ENCODE data around the gene IFRD2.
A peak's percentile ranks its signal among the peaks of the same experiment; 100 is the strongest.
"Not testable (repeated sequence)": the region's sequence is repeated elsewhere in the genome, so short reads cannot be mapped to it uniquely, and the experiment has no call there.

IFRD2 gene

DNA sequence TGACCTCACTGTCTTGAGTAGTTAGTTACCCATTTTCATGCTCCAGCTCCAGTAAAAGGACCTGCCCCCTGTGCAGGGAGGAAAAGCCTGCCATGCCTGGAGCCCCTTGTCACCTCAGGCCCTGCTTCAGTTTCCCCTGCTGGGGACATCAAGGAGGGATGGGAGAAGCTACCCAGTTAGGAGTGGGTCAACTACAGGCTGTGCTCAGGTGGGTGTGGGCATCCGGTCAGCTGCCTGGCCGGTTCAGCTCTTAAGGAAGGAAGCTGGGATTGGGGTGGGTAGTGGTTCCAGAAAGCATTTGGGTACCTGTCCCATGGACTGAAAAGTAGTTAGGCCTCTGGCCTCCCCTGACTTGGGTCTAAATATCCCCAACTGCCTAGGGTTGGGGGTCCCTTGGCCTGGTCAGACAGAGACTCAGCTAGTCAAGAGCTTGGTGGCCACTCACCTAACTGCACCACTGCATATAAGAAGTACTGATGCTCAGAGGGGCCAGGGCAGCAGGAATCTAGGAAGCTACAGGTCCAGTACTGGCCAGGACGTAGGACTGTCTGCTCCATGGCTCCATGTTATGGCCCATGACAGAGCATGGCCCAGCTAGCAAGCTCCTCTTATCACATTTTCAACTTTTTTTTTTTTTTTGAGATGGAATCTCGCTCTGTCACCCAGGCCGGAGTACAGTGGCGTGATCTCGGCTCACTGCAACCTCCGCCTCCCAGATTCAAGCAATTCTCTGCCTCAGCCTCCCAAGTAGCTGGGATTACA lies 12.8 kb downstream of the IFRD2 start:
- no peak for DNase-seq

DNA sequence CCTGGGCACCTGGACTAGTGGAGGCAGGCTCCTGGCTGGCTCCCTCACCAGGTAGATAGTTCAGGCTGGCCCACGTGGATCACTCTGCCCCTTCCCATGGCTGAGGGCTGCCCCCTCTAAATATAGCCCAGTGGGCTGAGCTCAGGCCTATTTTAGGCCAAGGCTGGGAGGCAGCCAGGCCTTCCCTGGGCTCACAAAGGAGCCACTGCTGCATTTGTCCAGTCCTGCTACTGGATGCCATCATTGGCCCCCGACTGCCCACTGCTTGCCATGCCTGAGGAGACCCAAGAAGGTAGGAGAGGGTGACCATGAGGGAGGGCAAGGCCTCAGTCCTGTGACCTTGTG lies 13.4 kb downstream of the IFRD2 start, which contains the start of gene LSMEM2:
Gene LSMEM2 (plus strand): TSS at position 208 of the 345 bp plus-strand sequence. CDS start 27 bp downstream, at position 235.
- DNase-seq, result no peak

DNA sequence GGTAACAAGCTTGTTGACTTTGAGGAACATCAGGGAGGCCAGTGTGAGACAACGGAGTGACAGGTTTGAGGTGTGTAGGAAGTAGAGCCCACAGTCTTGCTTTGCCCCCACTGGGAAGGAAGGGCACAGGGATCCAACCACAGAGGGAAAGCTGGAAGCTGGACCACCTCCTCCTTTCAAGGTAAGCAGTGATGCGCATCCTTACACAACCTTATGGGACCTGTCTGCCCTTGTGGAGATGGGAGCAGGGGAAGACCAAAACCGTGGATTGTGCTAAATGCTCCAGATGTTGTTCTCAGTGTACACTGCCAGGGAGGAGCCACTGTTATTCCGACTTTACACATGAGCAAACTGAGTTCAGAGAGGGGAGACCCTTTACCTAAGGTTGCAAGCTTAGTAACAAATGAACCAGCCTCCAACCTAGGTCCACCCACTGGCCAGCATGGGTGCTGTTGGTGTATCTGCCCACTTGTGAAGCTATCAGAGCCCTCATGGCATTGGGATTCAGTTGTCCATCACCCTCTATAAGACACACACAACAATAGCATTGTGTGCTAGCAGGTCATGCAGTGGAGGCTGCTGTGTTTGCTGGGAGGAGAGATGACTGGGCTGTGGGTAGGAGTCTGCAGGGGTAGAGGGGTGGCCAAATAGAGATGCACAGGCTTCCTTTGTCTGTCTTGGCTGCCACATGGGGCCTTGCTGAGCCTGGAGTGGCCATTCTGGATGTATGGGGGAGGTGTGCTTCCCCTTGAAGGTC lies 13.9 kb downstream of the IFRD2 start:
- no peak for DNase-seq

DNA sequence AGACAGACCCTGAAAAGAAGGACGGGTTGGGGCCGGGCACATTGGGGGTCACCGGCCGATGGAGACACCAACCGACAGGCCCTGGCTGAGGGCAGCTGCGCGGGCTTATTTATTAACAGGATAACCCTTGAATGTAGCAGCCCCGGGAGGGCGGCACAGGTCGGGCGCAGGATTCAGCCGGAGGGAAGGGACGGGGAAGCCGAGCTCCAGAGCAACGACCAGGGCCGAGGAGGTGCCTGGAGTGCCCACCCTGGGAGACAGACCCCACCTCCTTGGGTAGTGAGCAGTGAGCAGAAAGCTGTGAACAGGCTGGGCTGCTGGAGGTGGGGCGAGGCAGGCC lies 15.5 kb downstream of the IFRD2 start:
- DNase-seq, result no peak

DNA sequence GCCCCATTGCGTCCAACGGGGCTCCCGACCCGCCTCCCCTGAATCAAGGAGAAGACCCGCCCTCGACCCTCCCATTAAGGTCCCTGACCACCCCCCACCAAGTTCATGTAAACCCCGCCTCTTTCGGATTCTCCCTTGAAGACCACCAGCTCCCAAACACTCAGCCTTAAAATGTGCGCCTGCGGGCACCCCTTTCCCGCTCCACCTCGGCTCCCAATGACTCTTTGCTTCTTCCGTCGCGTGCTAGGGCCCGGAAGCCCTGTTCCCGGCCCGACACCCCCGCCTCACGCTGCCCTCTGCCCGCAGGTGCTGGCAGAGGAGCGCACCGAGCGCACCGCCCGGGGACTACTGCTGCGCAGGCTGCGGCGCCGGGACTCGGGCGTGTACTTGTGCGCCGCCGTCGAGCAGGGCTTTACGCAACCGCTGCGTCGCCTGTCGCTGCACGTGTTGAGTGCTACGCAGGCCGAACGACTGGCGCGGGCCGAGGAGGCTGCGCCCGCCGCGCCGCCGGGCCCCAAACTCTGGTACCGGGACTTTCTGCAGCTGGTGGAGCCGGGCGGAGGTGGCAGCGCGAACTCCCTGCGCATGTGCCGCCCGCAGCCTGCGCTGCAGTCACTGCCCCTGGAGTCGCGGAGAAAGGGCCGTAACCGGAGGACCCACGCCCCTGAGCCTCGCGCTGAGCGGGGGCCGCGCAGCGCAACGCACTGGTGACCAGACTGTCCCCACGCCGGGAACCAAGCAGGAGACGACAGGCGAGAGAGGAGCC lies 16.1 kb downstream of the IFRD2 start:
- peak; percentile 46 for DNase-seq

DNA sequence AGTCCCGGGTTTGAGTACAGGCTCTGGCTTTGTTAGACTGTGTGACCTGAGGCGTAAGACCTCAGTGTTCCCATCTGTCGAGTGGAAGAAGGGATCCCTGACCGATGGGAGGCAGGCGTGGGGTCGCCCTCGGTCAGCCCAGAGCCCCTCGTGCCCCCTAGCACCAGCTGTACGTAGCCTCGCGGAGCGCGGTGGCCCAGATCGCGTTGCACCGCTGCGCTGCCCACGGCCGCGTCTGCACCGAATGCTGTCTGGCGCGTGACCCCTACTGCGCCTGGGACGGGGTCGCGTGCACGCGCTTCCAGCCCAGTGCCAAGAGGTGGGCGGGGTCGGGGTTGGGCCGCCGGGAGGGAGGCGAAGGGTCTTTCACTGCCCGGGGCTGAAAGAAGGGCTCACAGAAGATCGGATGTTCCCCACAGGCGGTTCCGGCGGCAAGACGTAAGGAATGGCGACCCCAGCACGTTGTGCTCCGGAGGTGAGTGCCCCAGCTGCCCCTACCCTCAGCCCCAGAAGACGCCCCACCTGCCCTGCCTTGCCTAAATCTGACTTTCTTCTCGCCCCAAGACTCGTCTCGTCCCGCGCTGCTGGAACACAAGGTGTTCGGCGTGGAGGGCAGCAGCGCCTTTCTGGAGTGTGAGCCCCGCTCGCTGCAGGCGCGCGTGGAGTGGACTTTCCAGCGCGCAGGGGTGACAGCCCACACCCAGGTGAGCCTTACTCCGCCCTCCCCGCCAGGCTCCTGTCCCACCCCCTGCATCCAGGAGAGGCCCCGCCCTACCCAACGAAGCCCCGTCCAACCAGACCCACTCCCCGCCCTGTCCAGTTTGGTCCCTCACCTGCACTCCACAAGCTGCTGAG lies 16.9 kb downstream of the IFRD2 start:
- no peak for DNase-seq

DNA sequence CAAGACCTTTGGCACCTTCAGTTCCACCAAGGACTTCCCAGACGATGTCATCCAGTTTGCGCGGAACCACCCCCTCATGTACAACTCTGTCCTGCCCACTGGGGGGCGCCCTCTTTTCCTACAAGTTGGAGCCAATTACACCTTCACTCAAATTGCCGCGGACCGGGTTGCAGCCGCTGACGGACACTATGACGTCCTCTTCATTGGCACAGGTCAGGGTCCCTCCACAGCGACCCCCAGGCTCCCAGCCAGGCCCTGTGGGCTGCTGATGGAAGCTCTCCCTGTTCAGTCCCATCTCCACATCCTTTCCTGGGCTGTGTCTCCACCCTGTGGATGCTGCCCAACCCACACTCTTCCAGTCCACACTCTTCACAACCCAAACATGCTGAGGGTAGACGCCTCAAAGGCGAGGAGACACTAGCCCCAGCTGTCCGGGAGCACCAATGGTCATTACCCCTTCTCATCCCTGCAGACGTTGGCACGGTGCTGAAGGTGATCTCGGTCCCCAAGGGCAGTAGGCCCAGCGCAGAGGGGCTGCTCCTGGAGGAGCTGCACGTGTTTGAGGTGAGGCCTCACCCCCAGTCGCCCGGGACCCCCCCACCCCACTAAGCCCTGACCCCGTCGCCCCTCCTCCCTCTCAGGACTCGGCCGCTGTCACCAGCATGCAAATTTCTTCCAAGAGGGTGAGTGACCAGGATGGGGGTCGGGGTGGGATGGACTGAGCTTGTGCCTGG lies 17.7 kb downstream of the IFRD2 start:
- DNase-seq, result peak; percentile 78

DNA sequence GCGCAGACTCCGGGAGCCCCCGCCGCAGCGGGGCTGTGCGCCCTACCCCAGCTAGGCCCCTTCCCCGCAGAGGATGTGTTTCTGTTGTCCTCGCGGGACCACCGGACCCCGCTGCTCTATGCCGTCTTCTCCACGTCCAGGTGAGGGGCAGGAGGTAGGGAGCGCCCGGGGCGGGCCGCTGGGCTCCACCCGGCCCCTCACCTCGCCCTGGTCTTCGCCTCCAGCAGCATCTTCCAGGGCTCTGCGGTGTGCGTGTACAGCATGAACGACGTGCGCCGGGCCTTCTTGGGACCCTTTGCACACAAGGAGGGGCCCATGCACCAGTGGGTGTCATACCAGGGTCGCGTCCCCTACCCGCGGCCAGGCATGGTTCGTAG lies 18.6 kb downstream of the IFRD2 start:
- DNase-seq, result no peak

DNA sequence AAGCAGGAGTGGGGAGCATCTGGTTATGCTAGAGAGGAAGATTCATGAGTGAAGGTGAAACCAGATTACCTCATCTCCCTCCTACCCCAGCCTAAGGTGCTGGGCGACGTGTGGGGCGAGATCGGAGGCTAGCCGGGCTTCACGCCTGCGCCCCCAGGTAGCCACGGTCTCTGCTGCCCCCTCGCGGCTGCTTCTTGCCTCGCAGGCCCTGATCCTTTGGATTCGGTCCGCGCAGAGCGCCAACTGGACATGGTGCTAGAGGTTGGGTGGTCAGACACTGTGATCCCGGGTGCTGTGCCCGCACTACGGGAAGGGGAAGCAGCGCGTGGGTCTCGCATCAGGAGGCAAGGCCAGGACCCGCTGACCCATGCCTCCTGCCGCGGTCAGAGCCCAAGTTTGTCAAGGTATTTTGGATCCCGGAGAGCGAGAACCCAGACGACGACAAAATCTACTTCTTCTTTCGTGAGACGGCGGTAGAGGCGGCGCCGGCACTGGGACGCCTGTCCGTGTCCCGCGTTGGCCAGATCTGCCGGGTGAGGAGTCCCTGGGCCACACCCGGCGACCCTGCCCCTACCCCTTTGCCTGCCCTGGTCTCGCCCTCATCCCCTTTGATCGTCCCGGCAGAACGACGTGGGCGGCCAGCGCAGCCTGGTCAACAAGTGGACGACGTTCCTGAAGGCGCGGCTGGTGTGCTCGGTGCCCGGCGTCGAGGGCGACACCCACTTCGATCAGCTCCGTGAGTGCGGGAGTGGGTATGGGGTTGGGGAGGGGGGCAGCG lies 19.1 kb downstream of the IFRD2 start:
- DNase-seq, result peak; percentile 90

DNA sequence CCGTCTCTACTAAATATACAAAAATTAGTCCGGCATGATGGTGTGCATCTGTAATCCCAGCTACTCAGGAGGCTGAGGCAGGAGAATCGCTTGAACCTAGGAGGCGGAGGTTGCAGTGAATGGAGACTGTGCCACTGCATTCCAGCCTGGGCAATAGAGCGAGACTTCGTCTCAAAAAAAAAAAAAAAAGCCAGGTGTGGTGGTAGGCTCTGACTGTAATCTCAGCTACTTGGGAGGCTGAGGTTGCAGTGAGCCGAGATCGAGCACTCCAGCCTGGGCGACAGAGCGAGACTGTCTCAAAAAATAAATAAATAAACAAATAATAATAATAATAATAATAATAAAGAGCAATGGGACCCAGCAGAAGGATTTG lies 19.7 kb downstream of the IFRD2 start:
- not testable (repeated sequence) for DNase-seq

DNA sequence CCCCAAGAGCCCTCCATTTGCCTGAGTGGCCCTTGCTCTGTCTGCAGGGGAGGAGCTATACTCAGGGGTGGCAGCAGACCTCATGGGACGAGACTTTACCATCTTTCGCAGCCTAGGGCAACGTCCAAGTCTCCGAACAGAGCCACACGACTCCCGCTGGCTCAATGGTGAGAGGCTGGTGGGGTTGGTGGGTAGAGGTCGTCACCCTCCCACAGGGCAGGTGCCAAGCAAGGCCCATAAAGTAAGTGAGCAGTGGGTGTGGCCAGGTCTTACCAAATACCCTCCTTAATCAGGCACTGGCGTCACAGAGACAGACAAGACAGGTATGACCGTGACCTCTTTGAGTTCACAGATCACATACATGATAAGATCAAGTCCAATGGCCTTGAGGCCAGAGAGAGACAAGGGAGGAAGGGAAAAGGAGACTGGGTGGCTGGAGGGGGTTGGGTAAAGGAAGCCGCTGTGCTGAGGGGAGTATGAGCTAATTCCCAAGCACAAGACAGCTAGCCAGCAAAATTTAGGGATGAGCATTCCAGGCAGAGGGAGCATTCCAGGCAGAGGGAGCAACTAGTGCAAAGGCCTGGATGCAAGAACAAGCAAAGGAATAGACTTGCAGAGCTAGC lies 20.8 kb downstream of the IFRD2 start:
- DNase-seq, result no peak

DNA sequence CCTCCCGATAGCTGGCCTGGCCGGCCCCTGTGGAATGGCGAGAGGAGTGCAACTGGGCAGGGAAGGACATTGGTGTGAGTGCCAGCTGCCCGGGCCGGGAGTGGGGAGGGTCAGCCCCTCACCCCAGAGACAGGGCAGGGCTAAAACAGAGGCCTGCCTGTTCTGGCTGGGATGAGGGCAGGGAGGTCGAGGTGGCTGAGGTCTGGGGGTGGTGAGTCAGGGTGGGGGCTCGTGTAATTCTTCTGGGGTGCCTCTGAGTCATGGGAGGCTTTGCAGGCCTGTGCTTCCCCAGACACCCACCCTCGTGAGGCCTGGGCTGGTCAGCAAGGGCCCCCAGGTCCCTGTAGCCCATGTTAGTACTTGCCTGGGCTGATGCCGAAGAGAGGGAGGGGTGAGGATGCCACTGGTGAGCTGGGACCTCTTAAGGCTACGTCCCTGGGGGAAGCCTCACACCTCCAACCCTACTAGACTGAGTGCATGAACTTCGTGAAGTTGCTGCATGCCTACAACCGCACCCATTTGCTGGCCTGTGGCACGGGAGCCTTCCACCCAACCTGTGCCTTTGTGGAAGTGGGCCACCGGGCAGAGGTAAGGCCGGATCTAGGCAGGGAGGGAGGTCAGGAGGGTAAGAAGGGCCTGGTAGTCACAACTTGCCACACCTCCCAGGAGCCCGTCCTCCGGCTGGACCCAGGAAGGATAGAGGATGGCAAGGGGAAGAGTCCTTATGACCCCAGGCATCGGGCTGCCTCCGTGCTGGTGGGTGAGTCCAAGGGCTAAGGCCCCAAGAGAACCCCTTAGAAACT lies 21.6 kb downstream of the IFRD2 start:
- DNase-seq, result no peak

DNA sequence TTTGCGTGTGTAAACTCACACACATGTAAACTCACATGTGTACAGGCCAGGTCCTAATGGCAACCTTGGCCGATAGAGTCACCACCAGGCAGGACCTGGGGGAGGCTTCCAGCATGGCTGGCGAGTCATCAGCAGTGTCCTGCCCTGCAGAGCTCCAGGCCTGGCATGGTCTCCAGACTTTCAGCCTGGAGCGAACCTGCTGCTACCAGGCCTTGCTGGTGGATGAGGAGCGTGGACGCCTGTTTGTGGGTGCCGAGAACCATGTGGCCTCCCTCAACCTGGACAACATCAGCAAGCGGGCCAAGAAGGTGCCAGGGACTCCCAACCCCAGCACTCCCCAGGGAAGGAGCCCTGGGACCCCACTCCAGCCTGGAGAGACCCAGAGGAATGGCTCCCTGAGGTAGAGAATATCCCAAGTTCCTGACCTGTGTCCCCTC lies 22.2 kb downstream of the IFRD2 start:
- no peak for DNase-seq

DNA sequence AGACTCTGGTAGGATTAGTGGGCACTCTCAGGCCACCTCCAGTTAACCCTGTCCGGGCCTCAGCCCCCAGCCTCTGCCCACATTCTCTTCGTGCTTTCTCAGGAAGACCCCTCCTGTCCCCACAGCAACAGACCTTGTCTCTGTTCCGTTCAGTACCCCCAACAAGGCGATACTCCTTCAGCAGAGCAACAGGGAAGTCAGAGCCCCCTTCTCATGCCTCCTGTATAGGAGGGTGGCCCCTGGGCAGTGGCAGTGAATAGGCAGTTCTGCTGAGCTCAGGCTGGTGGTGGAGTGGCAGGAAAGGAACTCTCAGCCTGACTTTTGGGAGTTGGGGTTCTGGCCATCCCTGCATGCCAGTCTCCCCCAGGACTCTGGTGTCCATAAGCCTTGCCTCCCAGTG lies 22.8 kb downstream of the IFRD2 start:
- DNase-seq, result no peak

DNA sequence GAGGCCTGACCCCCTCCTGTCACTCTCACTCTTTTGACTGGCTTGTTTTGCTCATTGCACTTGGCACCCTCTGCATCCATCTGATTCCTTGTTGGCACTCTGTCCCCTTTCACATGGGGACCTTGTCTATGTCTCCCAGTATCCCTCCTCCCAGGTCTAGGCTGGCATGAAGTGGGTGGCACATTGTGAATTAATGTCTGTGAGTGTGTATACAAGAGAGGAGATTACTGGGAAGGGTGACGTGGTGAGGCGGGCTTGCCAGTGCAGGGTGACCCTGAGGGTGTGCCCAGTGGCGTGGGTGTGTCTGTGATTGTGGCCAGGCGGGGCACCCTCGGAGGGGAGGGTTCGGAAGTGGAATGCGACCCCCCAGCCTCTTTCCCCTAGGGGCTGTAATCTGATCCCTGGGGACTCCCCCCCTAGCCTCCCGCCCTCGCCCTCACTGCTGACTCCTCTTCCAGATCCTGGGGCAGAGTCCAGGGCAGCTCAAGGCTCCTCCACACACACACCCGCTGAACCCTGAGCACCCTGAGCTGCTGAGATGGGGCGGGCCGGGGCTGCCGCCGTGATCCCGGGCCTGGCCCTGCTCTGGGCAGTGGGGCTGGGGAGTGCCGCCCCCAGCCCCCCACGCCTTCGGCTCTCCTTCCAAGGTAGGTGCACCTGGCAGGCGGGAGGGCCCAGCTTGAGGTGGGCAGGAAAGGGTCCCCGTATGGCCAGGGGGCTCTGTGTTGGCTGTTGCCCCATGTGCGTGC lies 23.4 kb downstream of the IFRD2 start, which contains the start of gene SEMA3B:
Gene SEMA3B (plus strand): TSS at position 445 of the 749 bp plus-strand sequence. CDS start 94 bp downstream, at position 539.
- DNase-seq, result no peak

DNA sequence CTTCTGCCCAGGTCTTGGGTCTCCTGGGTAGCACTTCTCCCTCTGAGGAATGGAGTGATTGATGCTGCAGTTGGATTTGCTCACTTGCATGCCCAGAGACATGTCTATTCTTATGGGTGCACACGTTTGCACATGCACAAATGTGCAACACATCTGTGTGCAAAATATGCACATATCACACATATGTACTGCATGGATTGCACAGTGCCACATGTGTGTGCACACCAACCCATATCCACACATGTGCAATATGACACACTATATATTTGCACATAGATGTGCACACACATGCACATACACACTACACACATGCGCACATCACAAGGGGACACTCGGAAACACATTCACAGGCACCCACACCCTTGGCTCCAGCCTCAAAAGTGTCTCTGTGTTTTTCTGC lies 24.0 kb downstream of the IFRD2 start:
- DNase-seq, result no peak

DNA sequence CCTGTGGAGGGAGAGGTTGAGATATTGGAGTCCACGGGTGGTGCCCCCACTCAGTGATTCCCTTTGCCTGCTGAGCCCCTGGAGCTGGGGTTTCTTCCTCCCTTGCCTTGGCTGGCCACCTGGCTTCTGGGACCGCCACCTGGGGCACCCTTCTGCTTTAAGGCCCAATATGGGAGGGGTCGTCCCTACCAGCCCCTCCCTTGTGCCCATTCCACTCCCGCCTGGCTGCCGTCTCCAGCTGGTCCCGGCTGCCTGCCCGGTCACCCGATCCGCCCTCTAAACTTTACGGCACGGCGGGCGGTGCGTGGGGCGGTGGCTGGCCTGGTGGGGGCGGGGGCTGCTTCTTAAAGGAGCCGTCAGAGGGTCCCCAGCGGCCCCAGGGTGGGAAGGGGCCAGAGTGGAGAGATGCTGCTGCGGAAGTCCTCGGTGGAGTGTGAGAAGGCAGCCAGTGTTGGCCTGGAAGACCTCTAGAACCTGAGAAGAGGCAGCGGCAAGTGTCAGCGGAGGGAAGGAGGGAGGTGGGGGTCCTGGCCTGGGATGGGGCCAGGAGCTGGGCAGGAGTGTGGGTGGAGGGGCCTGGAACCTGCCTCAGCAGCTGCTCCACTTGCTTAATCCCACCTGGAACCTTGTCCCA lies 24.8 kb downstream of the IFRD2 start:
- no peak for DNase-seq

DNA sequence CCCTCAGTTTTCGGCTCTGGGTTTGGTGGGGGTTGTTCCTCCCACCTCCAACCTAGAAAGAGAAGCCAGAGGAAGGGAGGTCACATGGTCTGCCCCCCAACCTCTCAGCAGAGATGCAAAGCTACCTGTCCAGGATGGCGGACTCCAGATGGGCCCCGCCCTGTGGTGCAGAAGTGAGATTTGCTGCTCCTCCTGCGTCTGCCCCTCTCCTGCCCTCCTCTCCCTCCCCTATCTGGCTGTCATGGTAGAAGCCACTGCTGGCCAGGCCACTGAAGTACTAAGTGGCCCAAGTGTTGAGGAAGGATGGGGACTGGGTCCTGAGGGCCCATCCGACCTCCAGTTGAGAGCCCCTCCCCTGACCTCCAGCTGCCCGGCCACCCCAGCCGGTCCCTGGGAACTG lies 25.4 kb downstream of the IFRD2 start:
- DNase-seq, result no peak

DNA sequence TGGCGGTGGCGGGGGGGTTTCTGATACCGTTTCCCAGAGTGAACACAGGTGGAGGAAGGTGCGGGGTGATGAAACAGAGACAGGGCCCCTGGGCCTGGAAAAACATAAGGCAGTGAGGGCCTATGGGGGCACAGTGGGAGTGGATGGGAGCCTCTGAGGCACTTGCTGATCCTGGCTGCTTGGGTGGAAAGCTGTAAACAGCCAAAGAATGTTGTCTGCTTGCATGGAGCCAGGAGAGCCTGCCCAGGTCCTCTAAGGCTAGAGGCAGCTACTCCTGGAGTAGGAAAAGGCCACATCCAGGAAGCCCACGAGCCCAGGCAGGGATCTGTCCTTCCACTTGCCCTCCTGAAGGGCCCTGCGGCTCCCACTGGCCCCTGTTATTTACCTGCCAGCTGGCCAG lies 26.2 kb downstream of the IFRD2 start:
- no peak for DNase-seq
